HCT116 (cell line): ENCODE measurements around the gene SNX15.

Source experiments
- ELF1 ChIP-seq: IDR thresholded peaks from 2 replicates; pipeline ENCODE4 v1.6.1; 2012; ENCODE audit warnings: low read depth, borderline replicate concordance
- EZH2 ChIP-seq: fragments of 200-600 bp; sonication (generic); IDR thresholded peaks from 2 replicates; pipeline ENCODE4 v1.6.1; 2017; ENCODE audit warnings: antibody characterized with exemption, mixed run types
- POLR2A ChIP-seq: IDR thresholded peaks from 2 replicates; pipeline ENCODE4 v1.7.0; 2011; ENCODE audit warnings: borderline replicate concordance; ENCODE audit not compliant: insufficient read depth, insufficient read length; ENCODE audit errors: extremely low read depth
- POLR2AphosphoS5 ChIP-seq: IDR thresholded peaks from 2 replicates; pipeline ENCODE4 v1.6.1; 2011; ENCODE audit warnings: mild to moderate bottlenecking, low read depth, low read length, moderate library complexity
- SIN3A ChIP-seq: IDR thresholded peaks from 2 replicates; pipeline ENCODE4 v1.6.1; 2012; ENCODE audit warnings: low read depth
- SP1 ChIP-seq: IDR thresholded peaks from 2 replicates; pipeline ENCODE4 v1.6.1; 2012; ENCODE audit warnings: low read depth
- YY1 ChIP-seq: IDR thresholded peaks from 2 replicates; pipeline ENCODE4 v1.6.1; 2011; ENCODE audit warnings: low read length, low read depth, moderate library complexity, mild to moderate bottlenecking; ENCODE audit not compliant: insufficient replicate concordance; ENCODE audit errors: extremely low read depth
- ZNF274 ChIP-seq: fragments of 200-500 bp; sonication (Bioruptor generic); IDR thresholded peaks from 2 replicates; pipeline ENCODE4 v1.6.1; 2014; ENCODE audit warnings: mild to moderate bottlenecking, low read depth, low read length, inconsistent platforms
- TF ChIP-seq, protein P1 (sequence below), 3 experiments: fragments of 200-600 bp in 1 of 3; sonication (generic) in 1 of 3; IDR thresholded peaks in 2 of 3; conservative IDR thresholded peaks in 1 of 3; 2 replicates each; pipeline ENCODE4 v1.5.1; 2012 to 2017; ENCODE audit warnings: low read depth in 2 of 3, low read length in 2 of 3, antibody characterized with exemption in 1 of 3, borderline replicate concordance in 1 of 3, control low read depth in 1 of 3, mild to moderate bottlenecking in 1 of 3, mixed read lengths in 1 of 3, mixed run types in 1 of 3, moderate library complexity in 1 of 3; ENCODE audit not compliant: insufficient read depth in 1 of 3
- TF ChIP-seq, protein P2 (sequence below): IDR thresholded peaks from 2 replicates; pipeline ENCODE4 v1.6.1; 2012; ENCODE audit warnings: low read depth

DNA sequence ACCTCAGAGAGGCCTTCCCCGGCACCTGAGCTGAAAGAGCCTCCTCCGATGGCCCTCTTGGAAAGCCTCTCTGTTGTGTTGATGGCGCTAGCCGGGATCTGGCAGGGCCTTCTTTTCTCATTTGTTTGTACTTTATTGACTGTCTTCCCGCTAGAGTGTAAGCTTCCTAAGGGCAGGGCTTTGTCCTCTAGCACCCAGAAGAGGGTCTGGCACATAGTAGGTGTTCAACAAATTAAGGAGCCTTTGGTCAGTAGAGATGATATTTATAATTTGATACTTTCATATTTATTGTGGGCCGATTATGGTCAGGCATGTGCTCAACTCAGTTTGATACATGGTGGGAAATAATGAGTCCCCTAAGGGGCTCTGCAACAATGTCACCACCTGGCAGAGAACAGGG lies 9.3 kb upstream of the SNX15 start:
- TF ChIP-seq, protein P1, sequence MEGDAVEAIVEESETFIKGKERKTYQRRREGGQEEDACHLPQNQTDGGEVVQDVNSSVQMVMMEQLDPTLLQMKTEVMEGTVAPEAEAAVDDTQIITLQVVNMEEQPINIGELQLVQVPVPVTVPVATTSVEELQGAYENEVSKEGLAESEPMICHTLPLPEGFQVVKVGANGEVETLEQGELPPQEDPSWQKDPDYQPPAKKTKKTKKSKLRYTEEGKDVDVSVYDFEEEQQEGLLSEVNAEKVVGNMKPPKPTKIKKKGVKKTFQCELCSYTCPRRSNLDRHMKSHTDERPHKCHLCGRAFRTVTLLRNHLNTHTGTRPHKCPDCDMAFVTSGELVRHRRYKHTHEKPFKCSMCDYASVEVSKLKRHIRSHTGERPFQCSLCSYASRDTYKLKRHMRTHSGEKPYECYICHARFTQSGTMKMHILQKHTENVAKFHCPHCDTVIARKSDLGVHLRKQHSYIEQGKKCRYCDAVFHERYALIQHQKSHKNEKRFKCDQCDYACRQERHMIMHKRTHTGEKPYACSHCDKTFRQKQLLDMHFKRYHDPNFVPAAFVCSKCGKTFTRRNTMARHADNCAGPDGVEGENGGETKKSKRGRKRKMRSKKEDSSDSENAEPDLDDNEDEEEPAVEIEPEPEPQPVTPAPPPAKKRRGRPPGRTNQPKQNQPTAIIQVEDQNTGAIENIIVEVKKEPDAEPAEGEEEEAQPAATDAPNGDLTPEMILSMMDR (IDR thresholded peaks at IDR 0.05 in 2 of 3, conservative IDR thresholded peaks at IDR 0.05 in 1 of 3; ENCODE audit: borderline replicate concordance in 1 of 3, insufficient read depth in 1 of 3, low read depth in 2 of 3, low read length in 2 of 3), result no peak
- TF ChIP-seq SIN3A, result no peak
- TF ChIP-seq ZNF274, result no peak
- no peak for TF ChIP-seq POLR2A
- TF ChIP-seq POLR2AphosphoS5, result no peak
- no peak for TF ChIP-seq SP1
- no peak for TF ChIP-seq EZH2
- TF ChIP-seq YY1, result no peak
- TF ChIP-seq, protein P2, sequence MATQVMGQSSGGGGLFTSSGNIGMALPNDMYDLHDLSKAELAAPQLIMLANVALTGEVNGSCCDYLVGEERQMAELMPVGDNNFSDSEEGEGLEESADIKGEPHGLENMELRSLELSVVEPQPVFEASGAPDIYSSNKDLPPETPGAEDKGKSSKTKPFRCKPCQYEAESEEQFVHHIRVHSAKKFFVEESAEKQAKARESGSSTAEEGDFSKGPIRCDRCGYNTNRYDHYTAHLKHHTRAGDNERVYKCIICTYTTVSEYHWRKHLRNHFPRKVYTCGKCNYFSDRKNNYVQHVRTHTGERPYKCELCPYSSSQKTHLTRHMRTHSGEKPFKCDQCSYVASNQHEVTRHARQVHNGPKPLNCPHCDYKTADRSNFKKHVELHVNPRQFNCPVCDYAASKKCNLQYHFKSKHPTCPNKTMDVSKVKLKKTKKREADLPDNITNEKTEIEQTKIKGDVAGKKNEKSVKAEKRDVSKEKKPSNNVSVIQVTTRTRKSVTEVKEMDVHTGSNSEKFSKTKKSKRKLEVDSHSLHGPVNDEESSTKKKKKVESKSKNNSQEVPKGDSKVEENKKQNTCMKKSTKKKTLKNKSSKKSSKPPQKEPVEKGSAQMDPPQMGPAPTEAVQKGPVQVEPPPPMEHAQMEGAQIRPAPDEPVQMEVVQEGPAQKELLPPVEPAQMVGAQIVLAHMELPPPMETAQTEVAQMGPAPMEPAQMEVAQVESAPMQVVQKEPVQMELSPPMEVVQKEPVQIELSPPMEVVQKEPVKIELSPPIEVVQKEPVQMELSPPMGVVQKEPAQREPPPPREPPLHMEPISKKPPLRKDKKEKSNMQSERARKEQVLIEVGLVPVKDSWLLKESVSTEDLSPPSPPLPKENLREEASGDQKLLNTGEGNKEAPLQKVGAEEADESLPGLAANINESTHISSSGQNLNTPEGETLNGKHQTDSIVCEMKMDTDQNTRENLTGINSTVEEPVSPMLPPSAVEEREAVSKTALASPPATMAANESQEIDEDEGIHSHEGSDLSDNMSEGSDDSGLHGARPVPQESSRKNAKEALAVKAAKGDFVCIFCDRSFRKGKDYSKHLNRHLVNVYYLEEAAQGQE, result no peak
- TF ChIP-seq ELF1, result no peak
